Transverse colon (tissue), 4 donors: ENCODE data around the gene HAGHL.

ENCODE experiments used
- CTCF ChIP-seq, 5 experiments: fragments of 200-600 bp in 3 of 5; fragments of 450-650 bp in 2 of 5; sonication (generic) in 3 of 5; IDR thresholded peaks; 1 replicate in 2 of 5; 2 replicates in 3 of 5; pipeline ENCODE4 v1.5.1; 2016 to 2017; ENCODE audit warnings: antibody characterized with exemption in 5 of 5, inconsistent platforms in 3 of 5, mild to moderate bottlenecking in 2 of 5, moderate library complexity in 1 of 5
- POLR2A ChIP-seq: fragments of 450-650 bp; IDR thresholded peaks from one replicate; pipeline ENCODE4 v1.6.1; 2016; ENCODE audit warnings: antibody characterized with exemption, mild to moderate bottlenecking, moderate library complexity
- POLR2AphosphoS5 ChIP-seq, 3 donors: sonication (generic); formaldehyde crosslinking; IDR thresholded peaks; one replicate each; pipeline ENCODE4 v1.6.1; 2016; ENCODE audit warnings: antibody characterized with exemption in 3 of 3

GRCh38 chr16:716768-717325 lies 10.1 kb upstream of the HAGHL start:
- no peak for TF ChIP-seq POLR2A
- no peak for TF ChIP-seq CTCF (IDR thresholded peaks at IDR 0.05)
- TF ChIP-seq POLR2AphosphoS5 (IDR thresholded peaks at IDR 0.05) = no peak
